H9 (cell line): ENCODE results near the gene RARB. TPM values are rescaled to one million over a fixed set of nuclear protein-coding genes. Genes with fewer than 3 reads are reported as not detected.

Experiments used
- DNase-seq: peaks from one replicate; pipeline ENCODE4 v3.0.0-alpha.2; 2017
- H2AFZ ChIP-seq: one replicate; pipeline ENCODE4 v1.6.1; 2013; ENCODE audit warnings: mild to moderate bottlenecking, low read length, control low read depth, moderate library complexity
- H2AK5ac ChIP-seq: 2 replicates; pipeline ENCODE4 v1.6.1; 2013; ENCODE audit warnings: low read length, control low read depth, mixed read lengths; ENCODE audit not compliant: insufficient read length
- H2BK120ac ChIP-seq: one replicate; pipeline ENCODE4 v1.6.1; 2013; ENCODE audit warnings: low read depth, mild to moderate bottlenecking, low read length, control low read depth, inconsistent platforms; ENCODE audit not compliant: poor library complexity, severe bottlenecking
- H2BK12ac ChIP-seq: 2 replicates; pipeline ENCODE4 v1.6.1; 2013; ENCODE audit warnings: low read length, control low read depth, mixed read lengths, low read depth; ENCODE audit not compliant: insufficient read length
- H2BK15ac ChIP-seq: 2 replicates; pipeline ENCODE4 v1.6.1; 2013; ENCODE audit warnings: low read depth, low read length, control low read depth
- H2BK20ac ChIP-seq: one replicate; pipeline ENCODE4 v1.6.1; 2013; ENCODE audit warnings: low read depth, mild to moderate bottlenecking, low read length, control low read depth, inconsistent platforms; ENCODE audit not compliant: poor library complexity, severe bottlenecking
- H2BK5ac ChIP-seq: 2 replicates; pipeline ENCODE4 v1.6.1; 2013; ENCODE audit warnings: low read length, control low read depth, mixed read lengths; ENCODE audit not compliant: insufficient read length
- H3K14ac ChIP-seq: 2 replicates; pipeline ENCODE4 v1.6.1; 2013; ENCODE audit warnings: low read length, control low read depth; ENCODE audit not compliant: insufficient read depth
- H3K18ac ChIP-seq: 2 replicates; pipeline ENCODE4 v1.6.1; 2013; ENCODE audit warnings: low read depth, mild to moderate bottlenecking, mixed read lengths, low read length, control low read depth; ENCODE audit not compliant: insufficient read length
- H3K23ac ChIP-seq: 2 replicates; pipeline ENCODE4 v1.6.1; 2013; ENCODE audit warnings: low read length, control low read depth, mixed read lengths, low read depth; ENCODE audit not compliant: insufficient read length
- H3K23me2 ChIP-seq: 2 replicates; pipeline ENCODE4 v1.6.1; 2013; ENCODE audit warnings: low read depth, mild to moderate bottlenecking, mixed read lengths, low read length, control low read depth; ENCODE audit not compliant: insufficient read length, poor library complexity, severe bottlenecking
- H3K27ac ChIP-seq: 2 replicates; pipeline ENCODE4 v1.5.1; 2013; ENCODE audit warnings: low read length, control low read depth, mixed read lengths, low read depth; ENCODE audit not compliant: insufficient read length
- H3K27me3 ChIP-seq: 2 replicates; pipeline ENCODE4 v1.6.1; 2013; ENCODE audit warnings: low read length, control low read depth, inconsistent platforms; ENCODE audit not compliant: insufficient read depth
- H3K4ac ChIP-seq: 2 replicates; pipeline ENCODE4 v1.6.1; 2013; ENCODE audit warnings: low read depth, mild to moderate bottlenecking, control low read depth, inconsistent platforms, low read length, moderate library complexity
- H3K4me1 ChIP-seq: 2 replicates; pipeline ENCODE4 v1.6.1; 2013; ENCODE audit warnings: low read length, control low read depth, inconsistent platforms; ENCODE audit not compliant: insufficient read depth
- H3K4me2 ChIP-seq: 2 replicates; pipeline ENCODE4 v1.6.1; 2013; ENCODE audit warnings: low read length, control low read depth, mixed read lengths; ENCODE audit not compliant: insufficient read length, insufficient read depth
- H3K56ac ChIP-seq: 2 replicates; pipeline ENCODE4 v1.6.1; 2013; ENCODE audit warnings: low read depth, mild to moderate bottlenecking, mixed read lengths, low read length, control low read depth; ENCODE audit not compliant: insufficient read length
- H3K79me1 ChIP-seq: 2 replicates; pipeline ENCODE4 v1.6.1; 2013; ENCODE audit warnings: low read depth, mild to moderate bottlenecking, moderate library complexity, low read length, control low read depth, inconsistent platforms; ENCODE audit not compliant: insufficient read depth, poor library complexity, severe bottlenecking
- H3K79me2 ChIP-seq: 2 replicates; pipeline ENCODE4 v1.6.1; 2013; ENCODE audit warnings: low read length, control low read depth, inconsistent platforms; ENCODE audit not compliant: insufficient read depth
- H3K9ac ChIP-seq: 2 replicates; pipeline ENCODE4 v1.6.1; 2013; ENCODE audit warnings: low read length, control low read depth, mixed read lengths; ENCODE audit not compliant: insufficient read length; ENCODE audit errors: extremely low read depth
- H3K9me3 ChIP-seq: one replicate; pipeline ENCODE4 v1.6.1; 2013; ENCODE audit warnings: low read depth, low read length, inconsistent platforms; ENCODE audit not compliant: control insufficient read depth
- H3T11ph ChIP-seq: one replicate; pipeline ENCODE4 v1.6.1; 2013; ENCODE audit warnings: mild to moderate bottlenecking, low read length, control low read depth, inconsistent platforms
- H4K20me1 ChIP-seq: one replicate; pipeline ENCODE4 v1.6.1; 2013; ENCODE audit not compliant: control insufficient read depth, insufficient read length, insufficient read depth
- H4K5ac ChIP-seq: 2 replicates; pipeline ENCODE4 v1.6.1; 2013; ENCODE audit warnings: low read depth, mild to moderate bottlenecking, mixed read lengths, low read length, control low read depth; ENCODE audit not compliant: insufficient read length
- H4K8ac ChIP-seq: replicated peaks from 2 replicates; pipeline ENCODE4 v1.6.1; 2013; ENCODE audit warnings: low read length, control low read depth, mixed read lengths, low read depth; ENCODE audit not compliant: insufficient read length
- H4K91ac ChIP-seq: 2 replicates; pipeline ENCODE4 v1.6.1; 2013; ENCODE audit warnings: low read depth, mild to moderate bottlenecking, moderate library complexity, mixed read lengths, low read length, control low read depth; ENCODE audit not compliant: insufficient read length
- H3K27ac Mint-ChIP-seq, 3 experiments: 2 replicates in 2 of 3; 3 replicates in 1 of 3; pipeline ENCODE4 v1.8.0; 2020 to 2021; ENCODE audit warnings: mixed read lengths in 3 of 3, mild to moderate bottlenecking in 1 of 3, moderate library complexity in 1 of 3
- H3K27me3 Mint-ChIP-seq: 2 replicates; pipeline ENCODE4 v1.8.0; 2021; ENCODE audit warnings: low read depth, mild to moderate bottlenecking, moderate library complexity, mixed read lengths
- H3K36me3 Mint-ChIP-seq, 3 experiments: 2 replicates in 2 of 3; 3 replicates in 1 of 3; pipeline ENCODE4 v1.8.0; 2020 to 2021; ENCODE audit warnings: low read depth in 3 of 3, mixed read lengths in 3 of 3; ENCODE audit not compliant: insufficient read depth in 1 of 3
- H3K4me1 Mint-ChIP-seq, 2 experiments: 2 replicates each; pipeline ENCODE4 v1.8.0; 2020; ENCODE audit warnings: mixed read lengths in 2 of 2
- H3K4me3 Mint-ChIP-seq, 2 experiments: 2 replicates in 1 of 2; 3 replicates in 1 of 2; pipeline ENCODE4 v1.8.0; 2020 to 2021; ENCODE audit warnings: mild to moderate bottlenecking in 2 of 2, mixed read lengths in 2 of 2, moderate library complexity in 1 of 2
- H3K9me3 Mint-ChIP-seq, 2 experiments: 2 replicates in 1 of 2; 3 replicates in 1 of 2; pipeline ENCODE4 v1.8.0; 2020; ENCODE audit warnings: mild to moderate bottlenecking in 2 of 2, mixed read lengths in 2 of 2, moderate library complexity in 1 of 2
- CTCF ChIP-seq: fragments of 200-600 bp; sonication (generic); conservative IDR thresholded peaks from 3 replicates; pipeline ENCODE4 v1.8.0; 2021; ENCODE audit warnings: antibody characterized with exemption, mild to moderate bottlenecking
- WGBS: extraction: QIAGEN DNeasy Blood & Tissue Kit; methylation state at CpG from one replicate; pipeline ENCODE4 v1.1.7; 2013; ENCODE audit warnings: missing lambda C conversion rate, low lambda C conversion rate, mixed read lengths; ENCODE audit not compliant: insufficient read length; ENCODE audit errors: extremely low coverage; 5-methylcytosine and 5-hydroxymethylcytosine counted together
- total RNA-seq: library from RNA; stranded (reverse); gene quantifications from 2 replicates; pipeline ENCODE4 v1.2.1, GENCODE V29; 2021

Gene RARB
- total RNA-seq, 1 experiment from 2014 or later: 0.22 TPM

- Histone ChIP-seq H3K23ac (no peak overlapping the region), H3K79me1 (no peaks in the 10 kb centered on the region), H2AK5ac (no peak overlapping the region), H2BK15ac (no peak overlapping the region), H2BK120ac (no peak overlapping the region), H3K4ac (no peak overlapping the region), H3K9ac (no peak overlapping the region), H3K27me3 (no peaks in the 10 kb centered on the region), H3K56ac (no peak overlapping the region), H2BK20ac (no peak overlapping the region), H3K18ac (no peak overlapping the region), H3K4me2 (no peak overlapping the region), H2BK12ac (no peak overlapping the region), H3K14ac (no peak overlapping the region), H4K8ac (no peak overlapping the region), H2BK5ac (no peak overlapping the region), H3K9me3 (no peaks in the 10 kb centered on the region), H4K5ac (no peak overlapping the region), H3K79me2 (no peaks in the 10 kb centered on the region), H3K23me2 (no peaks in the 10 kb centered on the region), H3K4me1 (peaks cover 10% of the 10 kb centered on the region; the same call in 1 of the 2 replicates), H4K20me1 (no peaks in the 10 kb centered on the region), H2AFZ (no peak overlapping the region), H3K27ac (no peak overlapping the region), H4K91ac (no peak overlapping the region), H3T11ph (no peak overlapping the region)
- H3K4me3 Mint-ChIP-seq: no peak overlapping the region
- DNase-seq: no peak
- H3K27ac Mint-ChIP-seq: no peak overlapping the region
- peaks cover 26 to 27% of the 10 kb centered on the region in 2 experiments for H3K4me1 Mint-ChIP-seq
- H3K27me3 Mint-ChIP-seq: peaks cover 2% of the 10 kb centered on the region; the same call in 1 of the 2 replicates
- TF ChIP-seq CTCF: no peak
- peaks cover 14 to 30% (median 16%) of the 10 kb centered on the region in 3 experiments for H3K36me3 Mint-ChIP-seq
- H3K9me3 Mint-ChIP-seq: peaks cover 18 to 26% of the 10 kb centered on the region in 2 experiments
- no CpG with 5 or more reads among the region's 6 CpGs for WGBS
These were observed 11.9 kb upstream of the RARB start for GRCh38 chr3:25416176-25416575.
